Activated CD8-positive, alpha-beta memory T cell treated with anti-CD3 and anti-CD28 coated beads, Interleukin-2, amount 50 U/mL, for 1 hour (primary cell): ENCODE data around the gene HEXB.
"Not testable (repeated sequence)": the region's sequence is repeated elsewhere in the genome, so short reads cannot be mapped to it uniquely, and the experiment has no call there.

Source experiments
- DNase-seq: peaks from one replicate; pipeline ENCODE4 v3.0.0-alpha.2; 2020; ENCODE audit errors: extremely low read depth

Gene HEXB

DNA sequence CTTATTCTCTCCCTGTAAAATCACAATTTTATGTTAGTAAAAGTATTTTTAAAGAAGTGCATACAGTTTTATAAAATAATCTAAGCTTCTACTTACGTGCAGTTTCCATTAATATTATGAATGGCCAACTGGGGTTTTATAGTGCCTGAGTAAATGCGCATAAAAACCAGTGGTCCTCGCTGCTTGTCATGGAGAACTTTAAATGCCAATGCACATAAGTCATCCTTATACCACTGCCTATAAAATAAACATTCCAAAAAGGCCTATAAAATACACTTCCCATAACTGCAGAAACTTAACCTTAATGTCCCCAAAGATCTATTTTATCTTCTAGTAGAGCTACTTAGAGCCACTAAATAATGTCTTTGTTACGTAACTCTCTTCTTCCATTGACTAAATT lies 53.4 kb downstream of the HEXB start:
- DNase-seq, result no peak

DNA sequence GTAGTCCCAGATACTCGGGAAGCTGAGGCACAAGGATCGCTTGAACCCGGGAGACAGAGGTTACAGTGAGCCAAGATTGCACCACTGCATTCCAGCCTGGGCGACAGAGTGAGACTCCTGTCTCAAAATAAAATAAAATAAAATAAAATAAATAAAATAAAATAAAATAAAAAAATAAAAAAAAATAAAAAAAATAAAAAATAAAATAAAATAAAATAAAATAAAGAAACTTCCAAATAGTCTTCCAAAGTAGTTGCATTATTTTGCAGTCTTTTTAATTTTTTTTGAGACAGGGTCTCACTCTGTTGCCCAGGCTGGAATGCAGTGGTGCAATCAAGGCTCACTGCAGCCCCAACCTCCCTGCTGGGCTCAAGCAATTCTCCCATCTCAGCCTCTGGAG lies 63.7 kb downstream of the HEXB start:
- DNase-seq, result not testable (repeated sequence)

DNA sequence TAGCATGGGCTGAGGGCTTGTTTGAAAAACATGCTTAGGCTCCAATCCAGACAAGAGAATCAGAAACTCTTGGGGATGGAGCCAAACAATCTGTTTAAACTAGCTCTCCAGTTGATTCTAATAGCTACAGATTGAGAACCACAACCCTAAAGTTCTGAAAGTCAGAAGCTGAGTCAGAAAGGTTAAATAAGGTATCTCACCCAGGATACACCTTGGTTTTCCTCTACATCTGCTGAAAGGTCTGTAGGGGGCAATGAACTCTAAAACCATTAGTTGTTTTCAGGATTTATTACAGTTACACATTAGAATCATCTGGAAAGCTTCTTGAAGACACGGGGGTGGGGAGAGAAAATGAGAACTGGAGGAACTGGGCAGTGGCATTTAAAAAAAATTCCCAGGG lies 76.2 kb downstream of the HEXB start:
- no peak for DNase-seq

DNA sequence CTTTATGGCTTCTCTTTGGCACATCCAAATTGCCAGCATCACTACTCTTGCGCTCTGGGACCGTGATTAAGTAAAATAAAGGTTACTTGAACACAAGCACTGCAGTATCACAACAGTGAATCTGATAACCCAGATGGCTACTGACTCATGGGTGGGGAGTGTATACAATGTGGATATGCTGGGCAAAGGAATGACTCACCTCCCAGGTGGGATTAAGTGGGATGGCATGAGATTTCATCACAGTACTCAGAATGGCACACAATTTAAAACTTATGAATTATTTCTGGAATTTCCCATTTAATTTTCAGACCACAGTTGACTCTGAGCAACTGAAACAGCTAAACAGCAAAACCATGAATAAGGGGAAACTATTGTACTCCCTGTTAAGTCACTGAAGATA lies 77.6 kb downstream of the HEXB start:
- DNase-seq, result no peak

DNA sequence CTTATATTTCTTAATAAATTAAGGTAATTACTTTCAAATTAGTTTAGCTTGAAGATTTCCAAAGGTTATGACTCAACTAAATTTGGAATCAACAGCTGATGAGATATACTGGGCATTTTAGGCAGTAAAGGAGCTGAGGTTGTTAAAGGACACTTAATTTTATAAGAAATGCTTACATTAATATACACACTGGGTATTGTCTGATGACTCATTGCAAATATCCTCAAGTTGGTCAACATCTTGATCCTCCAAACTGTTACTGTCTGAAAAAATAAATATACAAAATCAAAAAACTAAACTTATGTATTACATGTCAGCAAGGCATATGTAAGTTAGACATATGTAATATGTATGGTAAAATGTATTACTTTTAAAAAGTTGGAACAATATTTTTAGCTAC lies 78.5 kb downstream of the HEXB start:
- no peak for DNase-seq

DNA sequence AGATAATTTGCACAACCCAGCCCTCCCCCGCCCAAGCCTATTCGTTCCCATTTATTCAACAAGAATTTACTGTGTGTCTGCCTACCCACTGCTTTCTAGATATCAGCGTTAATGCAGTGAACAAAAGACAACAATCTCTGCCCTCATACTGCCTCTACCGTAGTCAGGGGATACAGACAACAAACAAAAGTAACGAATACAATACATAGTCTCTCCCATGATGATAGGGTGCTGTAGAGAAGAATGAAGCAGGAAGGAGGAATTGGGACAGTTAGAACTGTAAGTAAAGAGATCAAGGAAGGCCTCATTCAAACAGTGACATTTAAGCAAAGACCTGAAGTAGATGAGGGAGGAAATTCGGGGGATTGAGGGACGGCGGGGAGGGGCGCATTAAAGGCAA lies 80.2 kb downstream of the HEXB start:
- DNase-seq, result no peak

DNA sequence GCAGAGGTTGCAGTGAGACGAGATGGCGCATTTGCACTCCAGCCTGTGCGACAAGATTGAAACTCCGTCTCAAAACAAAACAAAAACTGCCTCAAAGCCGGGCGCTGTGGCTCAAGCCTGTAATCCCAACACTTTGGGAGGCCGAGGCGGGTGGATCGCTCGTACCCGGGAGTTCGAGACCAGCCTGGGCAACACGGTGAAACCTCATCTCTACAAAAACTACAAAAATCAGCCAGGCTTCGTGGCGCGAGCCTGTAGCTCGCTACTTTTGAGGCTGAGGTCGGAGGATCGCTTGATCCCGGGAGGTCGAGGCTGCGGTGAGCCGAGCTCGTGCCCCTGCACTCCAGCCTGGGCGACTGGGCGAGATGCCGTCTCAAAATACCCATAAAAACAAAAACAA lies 80.9 kb downstream of the HEXB start:
- DNase-seq, result no peak

DNA sequence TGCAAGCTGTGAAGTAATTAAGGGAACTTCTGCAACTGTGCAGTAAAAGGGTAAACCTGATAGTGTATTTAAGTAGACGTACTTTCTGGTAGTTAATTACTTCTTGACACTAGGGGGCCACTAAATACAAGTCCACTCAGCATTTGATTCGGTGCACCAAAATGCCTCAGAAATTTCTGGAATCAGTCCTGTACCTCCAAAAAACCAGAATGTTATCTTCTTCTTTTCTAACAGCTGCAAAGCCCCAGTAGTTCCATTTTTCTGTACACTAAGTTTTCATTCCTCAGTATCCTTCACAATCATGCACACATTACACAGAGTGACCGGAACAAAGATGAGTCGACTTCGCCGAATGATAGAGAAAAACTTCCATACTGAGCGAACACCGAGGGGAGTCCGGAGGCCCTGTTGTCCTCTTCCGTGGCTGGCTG lies 81.4 kb downstream of the HEXB start:
- DNase-seq, result no peak

DNA sequence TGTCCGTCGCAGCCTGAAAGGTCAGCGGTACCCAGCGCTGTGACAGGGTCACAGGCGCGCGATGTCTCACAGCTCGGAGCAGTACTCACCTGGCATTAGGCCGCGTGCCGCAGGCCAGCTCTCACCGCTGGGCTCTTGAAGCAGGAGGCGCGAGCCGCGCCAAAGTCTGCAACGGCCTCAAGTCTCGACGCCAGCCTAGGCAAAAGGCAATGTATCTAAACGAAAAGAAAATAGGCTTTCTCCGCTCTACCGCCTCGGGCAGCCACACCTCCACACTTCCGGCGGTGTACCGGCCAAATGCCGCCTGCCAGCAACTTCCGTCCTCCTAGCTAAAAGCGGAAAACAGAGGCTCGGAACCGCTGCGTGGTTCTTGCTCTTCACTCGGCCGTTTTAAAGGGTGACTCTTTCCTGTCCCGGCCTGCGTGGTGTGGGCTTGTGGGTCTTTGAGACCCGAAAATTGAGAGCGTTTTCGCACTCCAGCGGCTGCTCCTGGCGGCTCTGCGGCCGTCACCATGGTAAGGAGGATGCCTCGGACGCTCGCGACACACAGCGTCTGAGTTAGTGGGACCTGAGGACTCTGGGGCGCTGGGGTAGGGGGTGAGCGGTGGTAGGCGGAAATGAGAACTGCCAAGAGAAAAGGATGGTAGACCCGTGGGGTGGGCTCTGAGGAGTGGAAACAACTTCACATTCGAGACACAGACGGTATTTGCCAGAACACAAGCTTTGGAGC lies 82.0 kb downstream of the HEXB start, which contains the start of the genes GFM2 and NSA2:
TSS of gene GFM2 (minus strand) at position 269 of the 730 bp plus-strand sequence. CDS start 3,375 bp downstream, outside the sequence.
TSS of gene NSA2 (plus strand) at position 401 of the 730 bp plus-strand sequence. CDS start at position 513, 112 bp downstream.
- DNase-seq, result peak; percentile 79

DNA sequence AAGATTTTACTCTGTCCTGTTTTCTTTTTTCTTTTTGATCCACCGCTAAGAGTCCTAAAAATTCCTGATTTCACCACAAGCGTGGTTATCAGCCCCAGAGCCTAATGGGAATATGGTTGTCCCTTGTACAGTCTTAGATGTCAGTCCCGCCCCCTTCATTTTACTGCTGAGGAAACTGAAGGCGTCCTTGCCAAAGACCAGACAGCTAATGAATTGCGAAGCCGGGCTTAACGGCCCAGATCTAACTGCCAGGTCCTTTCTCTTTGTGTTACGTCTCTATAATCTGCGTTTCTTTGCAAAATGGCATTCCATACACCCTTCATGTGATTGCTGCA lies 82.5 kb downstream of the HEXB start:
- DNase-seq, result no peak
